ENCODE results near the gene NRXN3.

Gene NRXN3

GRCh38 chr14:79583738-79584408 lies 1413.7 kb downstream of the NRXN3 start:
- no peak for TF ChIP-seq CTCF (IDR thresholded peaks at IDR 0.05; ENCODE audit: insufficient read depth, low read length, poor library complexity, severe bottlenecking)
- no peak for TF ChIP-seq EZH2phosphoT487 (conservative IDR thresholded peaks at IDR 0.05; ENCODE audit: low read length)
- no peaks in the 10 kb centered on the region for H3K9me3 ChIP-seq (ENCODE audit: insufficient read depth, low read length)
- no peaks in the 10 kb centered on the region for H4K20me1 ChIP-seq (ENCODE audit: low read depth, low read length)
- H3K4me2 ChIP-seq (ENCODE audit: low read depth, low read length, poor library complexity, severe bottlenecking): no peak overlapping the region
- H3K27ac ChIP-seq (ENCODE audit: low read depth, low read length): no peak overlapping the region
- no peaks in the 10 kb centered on the region for H3K9me2 ChIP-seq (replicated peaks; ENCODE audit: insufficient read depth, low read length)
- no peak overlapping the region for H3K4me3 ChIP-seq (ENCODE audit: insufficient read depth, low read length, poor library complexity, severe bottlenecking)
- no peaks in the 10 kb centered on the region for H3K79me2 ChIP-seq (ENCODE audit: insufficient read depth, low read length)
- H3F3A ChIP-seq (ENCODE audit: insufficient read depth): no peaks in the 10 kb centered on the region
- no peak overlapping the region for H3K9ac ChIP-seq (ENCODE audit: low read length)
- H2AFZ ChIP-seq (ENCODE audit: low read depth, low read length, severe bottlenecking): no peak overlapping the region
- no peaks in the 10 kb centered on the region for H3K27me3 ChIP-seq (ENCODE audit: low read length)
- no peaks in the 10 kb centered on the region for H3K36me3 ChIP-seq (ENCODE audit: low read length)

- no peak overlapping the region for H3K27ac ChIP-seq (ENCODE audit: low read depth, low read length)
Observed at GRCh38 chr14:79584679-79585078, 1414.5 kb downstream of the NRXN3 start.

GRCh38 chr14:79585845-79586244 lies 1415.7 kb downstream of the NRXN3 start:
- Histone ChIP-seq H3K9me3 (ENCODE audit: insufficient read depth, low read length) (no peaks in the 10 kb centered on the region), H3K9me2 (replicated peaks; ENCODE audit: insufficient read depth, low read length) (no peaks in the 10 kb centered on the region), H3K27me3 (ENCODE audit: low read length) (no peaks in the 10 kb centered on the region), H3K27ac (ENCODE audit: low read depth, low read length) (no peak overlapping the region), H3K9ac (ENCODE audit: low read length) (no peak overlapping the region), H4K20me1 (ENCODE audit: low read depth, low read length) (no peaks in the 10 kb centered on the region), H3K79me2 (ENCODE audit: insufficient read depth, low read length) (no peaks in the 10 kb centered on the region), H3K36me3 (ENCODE audit: low read length) (no peaks in the 10 kb centered on the region), H2AFZ (ENCODE audit: low read depth, low read length, severe bottlenecking) (no peak overlapping the region), H3F3A (ENCODE audit: insufficient read depth) (no peaks in the 10 kb centered on the region), H3K4me3 (ENCODE audit: insufficient read depth, low read length, poor library complexity, severe bottlenecking) (no peak overlapping the region), H3K4me2 (ENCODE audit: low read depth, low read length, poor library complexity, severe bottlenecking) (no peak overlapping the region)
- TF ChIP-seq CTCF (IDR thresholded peaks at IDR 0.05; ENCODE audit: insufficient read depth, low read length, poor library complexity, severe bottlenecking): no peak
- no peak for TF ChIP-seq EZH2phosphoT487 (conservative IDR thresholded peaks at IDR 0.05; ENCODE audit: low read length)

More at GRCh38 chr14:79584679-79585078, 1414.5 kb downstream of the NRXN3 start:
- no peaks in the 10 kb centered on the region for H3K9me2 ChIP-seq (replicated peaks; ENCODE audit: insufficient read depth, low read length)
- no peaks in the 10 kb centered on the region for H3K27me3 ChIP-seq (ENCODE audit: low read length)
- no peaks in the 10 kb centered on the region for H3K36me3 ChIP-seq (ENCODE audit: low read length)
- no peaks in the 10 kb centered on the region for H4K20me1 ChIP-seq (ENCODE audit: low read depth, low read length)
- no peaks in the 10 kb centered on the region for H3F3A ChIP-seq (ENCODE audit: insufficient read depth)
- no peak overlapping the region for H3K4me3 ChIP-seq (ENCODE audit: insufficient read depth, low read length, poor library complexity, severe bottlenecking)
- no peak overlapping the region for H3K4me2 ChIP-seq (ENCODE audit: low read depth, low read length, poor library complexity, severe bottlenecking)
- H2AFZ ChIP-seq (ENCODE audit: low read depth, low read length, severe bottlenecking): no peak overlapping the region
- no peaks in the 10 kb centered on the region for H3K9me3 ChIP-seq (ENCODE audit: insufficient read depth, low read length)
- no peak for TF ChIP-seq EZH2phosphoT487 (conservative IDR thresholded peaks at IDR 0.05; ENCODE audit: low read length)
- no peak for TF ChIP-seq CTCF (IDR thresholded peaks at IDR 0.05; ENCODE audit: insufficient read depth, low read length, poor library complexity, severe bottlenecking)
- no peaks in the 10 kb centered on the region for H3K79me2 ChIP-seq (ENCODE audit: insufficient read depth, low read length)
- H3K9ac ChIP-seq (ENCODE audit: low read length): no peak overlapping the region
